K562 (cell line): Measurements from ENCODE around the gene GNAI3. TPM values are rescaled to one million over a fixed set of nuclear protein-coding genes. Genes with fewer than 3 reads are reported as not detected.

Experiments used
- ATF1 ChIP-seq, 2 experiments: fragments of 450-650 bp in 1 of 2; IDR thresholded peaks; 2 replicates each; pipeline ENCODE4 v1.6.1; 2016; ENCODE audit warnings: missing compliant biosample characterization in 1 of 2, missing genetic modification characterization in 1 of 2
- C11orf30 ChIP-seq: fragments of 450-650 bp; IDR thresholded peaks from 2 replicates; pipeline ENCODE4 v1.6.1; 2016; ENCODE audit warnings: low read depth, mild to moderate bottlenecking
- CTBP1 ChIP-seq: fragments of 450-650 bp; IDR thresholded peaks from 2 replicates; pipeline ENCODE4 v1.6.1; 2016; ENCODE audit warnings: borderline replicate concordance
- E4F1 ChIP-seq: fragments of 250-450 bp; sonication (Bioruptor Pico); IDR thresholded peaks from 2 replicates; pipeline ENCODE4 v1.5.0; 2021; ENCODE audit warnings: mild to moderate bottlenecking, borderline replicate concordance
- EP400 ChIP-seq: fragments of 450-650 bp; IDR thresholded peaks from 2 replicates; pipeline ENCODE4 v1.6.1; 2017; ENCODE audit warnings: antibody characterized with exemption, mild to moderate bottlenecking, moderate library complexity
- ESRRA ChIP-seq: fragments of 450-650 bp; IDR thresholded peaks from 2 replicates; pipeline ENCODE4 v1.6.1; 2014; ENCODE audit warnings: low read depth, mild to moderate bottlenecking, moderate library complexity, borderline replicate concordance
- FOXP1 ChIP-seq: sonication (generic); formaldehyde crosslinking; IDR thresholded peaks from 2 replicates; pipeline ENCODE4 v1.8.0; 2022; ENCODE audit warnings: mild to moderate bottlenecking, missing genetic modification reagents
- HDAC8 ChIP-seq: fragments of 450-650 bp; IDR thresholded peaks from 2 replicates; pipeline ENCODE4 v1.6.1; 2016; ENCODE audit warnings: mild to moderate bottlenecking, missing genetic modification characterization, moderate library complexity, missing compliant biosample characterization
- HSF4 ChIP-seq: fragments of 250-450 bp; sonication (Bioruptor Pico); IDR thresholded peaks from 2 replicates; pipeline ENCODE4 v2.1.2; 2022; ENCODE audit warnings: mild to moderate bottlenecking, moderate library complexity, borderline replicate concordance
- JUN ChIP-seq, 2 experiments: sonication (generic) in 1 of 2; formaldehyde crosslinking in 1 of 2; IDR thresholded peaks; 2 replicates each; pipeline versions ENCODE4 v1.6.1 to v1.8.0; 2012 to 2022; ENCODE audit warnings: borderline replicate concordance in 2 of 2, mild to moderate bottlenecking in 2 of 2, improper control_type of control experiment in 1 of 2, low read depth in 1 of 2, low read length in 1 of 2, missing genetic modification reagents in 1 of 2
- KDM5B ChIP-seq: fragments of 200-600 bp; sonication (generic); IDR thresholded peaks from 2 replicates; pipeline ENCODE4 v1.6.1; 2012; ENCODE audit warnings: low read depth, mild to moderate bottlenecking, moderate library complexity, low read length, control low read depth, inconsistent platforms; ENCODE audit not compliant: insufficient replicate concordance
- KLF10 ChIP-seq: fragments of 250-450 bp; sonication (Bioruptor Pico); IDR thresholded peaks from 2 replicates; pipeline ENCODE4 v1.6.1; 2021; ENCODE audit warnings: matching md5 sums
- MAZ ChIP-seq, 2 experiments: fragments of 450-650 bp in 1 of 2; sonication (generic) in 1 of 2; formaldehyde crosslinking; IDR thresholded peaks in 1 of 2; conservative IDR thresholded peaks in 1 of 2; 2 replicates each; pipeline versions ENCODE4 v1.4.0 to v1.5.0; 2020; ENCODE audit warnings: mild to moderate bottlenecking in 1 of 2, missing genetic modification reagents in 1 of 2
- NR2C2 ChIP-seq, 2 experiments: fragments of 200-800 bp in 1 of 2; sonication (Bioruptor generic) in 1 of 2; sonication (generic) in 1 of 2; formaldehyde crosslinking in 1 of 2; IDR thresholded peaks; 2 replicates each; pipeline versions ENCODE4 v1.6.1 to v1.8.0; 2016 to 2022; ENCODE audit warnings: mild to moderate bottlenecking in 1 of 2, missing compliant biosample characterization in 1 of 2, missing genetic modification characterization in 1 of 2, missing genetic modification reagents in 1 of 2
- POLR2B ChIP-seq: fragments of 450-650 bp; IDR thresholded peaks from 2 replicates; pipeline ENCODE4 v1.6.1; 2018; ENCODE audit warnings: low read depth; ENCODE audit not compliant: partially characterized antibody
- PRMT5 ChIP-seq: sonication (generic); formaldehyde crosslinking; IDR thresholded peaks from 2 replicates; pipeline ENCODE4 v1.5.0; 2020; ENCODE audit warnings: missing genetic modification reagents
- SPI1 ChIP-seq: IDR thresholded peaks from 2 replicates; pipeline ENCODE4 v1.6.1; 2011; ENCODE audit warnings: low read depth, low read length, control low read depth, borderline replicate concordance
- SUPT5H ChIP-seq: fragments of 450-650 bp; IDR thresholded peaks from 2 replicates; pipeline ENCODE4 v1.6.1; 2016
- THAP7 ChIP-seq: fragments of 250-450 bp; sonication (Bioruptor Pico); IDR thresholded peaks from 2 replicates; pipeline ENCODE4 v1.5.0; 2021
- TOE1 ChIP-seq, 2 experiments: fragments of 450-650 bp in 1 of 2; sonication (generic) in 1 of 2; formaldehyde crosslinking in 1 of 2; IDR thresholded peaks; 2 replicates each; pipeline versions ENCODE4 v1.7.1 to v1.8.0; 2016 to 2022; ENCODE audit warnings: borderline replicate concordance in 2 of 2, mild to moderate bottlenecking in 2 of 2, antibody characterized with exemption in 1 of 2, inconsistent platforms in 1 of 2, low read depth in 1 of 2, missing genetic modification reagents in 1 of 2, moderate library complexity in 1 of 2
- WHSC1 ChIP-seq: IDR thresholded peaks from one replicate; pipeline ENCODE4 v1.6.1; 2012; ENCODE audit warnings: low read length, control low read depth, inconsistent platforms
- XRCC3 ChIP-seq: fragments of 450-650 bp; IDR thresholded peaks from 2 replicates; pipeline ENCODE4 v1.6.1; 2017; ENCODE audit warnings: mild to moderate bottlenecking, moderate library complexity
- ZFP36 ChIP-seq: fragments of 150-350 bp; IDR thresholded peaks from 2 replicates; pipeline ENCODE4 v1.6.1; 2018; ENCODE audit warnings: low read length, low read depth; ENCODE audit not compliant: partially characterized antibody
- ZNF444 ChIP-seq: fragments of 250-450 bp; sonication (Bioruptor Pico); IDR thresholded peaks from 2 replicates; pipeline ENCODE4 v1.4.0; 2020; ENCODE audit warnings: mild to moderate bottlenecking, moderate library complexity
- polyA plus RNA-seq, 8 experiments: library from polyadenylated mRNA; depleted of rRNA in 4 of 8; stranded (reverse) in 5 of 8; unstranded in 3 of 8; fragments of >200 nt; fragmentation: Nextera tagmentation in 2 of 8; fragmentation: Illumina TruSeq in 1 of 8; extraction: Ambion mirVana in 2 of 8; extraction: Trizol in 1 of 8; gene quantifications; 2 replicates each; pipeline versions ENCODE4 v1.2.1 to v1.2.3, GENCODE V29; 2011 to 2014; ENCODE audit warnings: inconsistent platforms in 1 of 8, missing spikeins in 1 of 8
- total RNA-seq, 7 experiments: library from RNA; depleted of rRNA in 6 of 7; stranded (reverse); fragments of >200 nt in 6 of 7; fragmentation: Illumina TruSeq in 2 of 7; extraction: Trizol in 2 of 7; gene quantifications; 2 replicates each; pipeline versions ENCODE4 v1.2.1 to v1.2.3, GENCODE V29; 2011 to 2021; ENCODE audit warnings: low replicate concordance in 1 of 7

Gene GNAI3
- total and polyA plus RNA-seq, 9 of the 15 experiments (the other 6 are each of a cell fraction or from before 2014, with no cell fraction given): 6.3 to 13.2 (median 8.9) TPM

GRCh38 chr1:109619576-109620400, 71.4 kb downstream of the GNAI3 start, which contains the start of the genes AMPD2 and GNAT2 (continued):
- TF ChIP-seq TOE1 (IDR thresholded peaks at IDR 0.05; ENCODE audit: borderline replicate concordance) (peak; percentile 36; the same call in 1 of the 2 replicates), TOE1 (CRISPR knock-in tag; IDR thresholded peaks at IDR 0.05; ENCODE audit: borderline replicate concordance, low read depth) (no peak), MAZ (CRISPR knock-in tag; conservative IDR thresholded peaks at IDR 0.05 in 1 of 2, IDR thresholded peaks at IDR 0.05 in 1 of 2) (peak in 1 of 2 experiments; percentile 82; a peak in 2 of 4 replicates), ZNF444 (no peak), EP400 (peak; percentile 99), KDM5B (peak; percentile 81), ZFP36 (no peak), WHSC1 (no peak), E4F1 (CRISPR knock-in tag) (0 out of 2 replicates have a peak, but pooled peaks have one; percentile 9), JUN (IDR thresholded peaks at IDR 0.05; ENCODE audit: borderline replicate concordance, low read depth, low read length) (peak; percentile 49; the same call in 1 of the 2 replicates), JUN (CRISPR knock-in tag; IDR thresholded peaks at IDR 0.05; ENCODE audit: borderline replicate concordance) (peak; percentile 92), ESRRA (peak; percentile 10; the same call in 1 of the 2 replicates), XRCC3 (no peak), SPI1 (peak; percentile 28; the same call in 1 of the 2 replicates), SUPT5H (peak; percentile 85), FOXP1 (CRISPR knock-in tag) (peak; percentile 96), KLF10 (CRISPR knock-in tag) (no peak), NR2C2 (CRISPR knock-in tag; IDR thresholded peaks at IDR 0.05) (no peak), NR2C2 (tag; IDR thresholded peaks at IDR 0.05) (peak; percentile 65), HDAC8 (0 out of 2 replicates have a peak, but pooled peaks have one; percentile 5), PRMT5 (0 out of 2 replicates have a peak, but pooled peaks have one; percentile 11), C11orf30 (no peak), POLR2B (peak; percentile 82), THAP7 (peak; percentile 79; the same call in 1 of the 2 replicates), HSF4 (CRISPR knock-in tag) (no peak), ATF1 (CRISPR knock-in tag; IDR thresholded peaks at IDR 0.05) (no peak), ATF1 (tag; IDR thresholded peaks at IDR 0.05) (peak; percentile 75), CTBP1 (peak; percentile 68; the same call in 1 of the 2 replicates)
